Keratinocyte (primary cell): ENCODE measurements around the gene TRAIP.
"Not testable (repeated sequence)": the region's sequence is repeated elsewhere in the genome, so short reads cannot be mapped to it uniquely, and the experiment has no call there.

Source experiments
- EZH2 ChIP-seq: IDR thresholded peaks from one replicate; pipeline ENCODE4 v1.6.1; 2012; ENCODE audit warnings: inconsistent platforms, mild to moderate bottlenecking, low read length, moderate library complexity
- TF ChIP-seq, protein P1 (sequence below), 3 experiments: IDR thresholded peaks in 1 of 3; conservative IDR thresholded peaks in 1 of 3; optimal IDR thresholded peaks in 1 of 3; 2 replicates in 2 of 3; 3 replicates in 1 of 3; pipeline versions ENCODE3 to v1.5.1; 2011; ENCODE audit warnings: low read length in 3 of 3, mild to moderate bottlenecking in 3 of 3, moderate library complexity in 2 of 3, control low read depth in 1 of 3, inconsistent platforms in 1 of 3; ENCODE audit not compliant: insufficient read depth in 2 of 3; ENCODE audit errors: extremely low read depth in 1 of 3

- TF ChIP-seq, protein P1, sequence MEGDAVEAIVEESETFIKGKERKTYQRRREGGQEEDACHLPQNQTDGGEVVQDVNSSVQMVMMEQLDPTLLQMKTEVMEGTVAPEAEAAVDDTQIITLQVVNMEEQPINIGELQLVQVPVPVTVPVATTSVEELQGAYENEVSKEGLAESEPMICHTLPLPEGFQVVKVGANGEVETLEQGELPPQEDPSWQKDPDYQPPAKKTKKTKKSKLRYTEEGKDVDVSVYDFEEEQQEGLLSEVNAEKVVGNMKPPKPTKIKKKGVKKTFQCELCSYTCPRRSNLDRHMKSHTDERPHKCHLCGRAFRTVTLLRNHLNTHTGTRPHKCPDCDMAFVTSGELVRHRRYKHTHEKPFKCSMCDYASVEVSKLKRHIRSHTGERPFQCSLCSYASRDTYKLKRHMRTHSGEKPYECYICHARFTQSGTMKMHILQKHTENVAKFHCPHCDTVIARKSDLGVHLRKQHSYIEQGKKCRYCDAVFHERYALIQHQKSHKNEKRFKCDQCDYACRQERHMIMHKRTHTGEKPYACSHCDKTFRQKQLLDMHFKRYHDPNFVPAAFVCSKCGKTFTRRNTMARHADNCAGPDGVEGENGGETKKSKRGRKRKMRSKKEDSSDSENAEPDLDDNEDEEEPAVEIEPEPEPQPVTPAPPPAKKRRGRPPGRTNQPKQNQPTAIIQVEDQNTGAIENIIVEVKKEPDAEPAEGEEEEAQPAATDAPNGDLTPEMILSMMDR (optimal IDR thresholded peaks at IDR 0.05 in 1 of 3, IDR thresholded peaks at IDR 0.05 in 1 of 3, conservative IDR thresholded peaks at IDR 0.05 in 1 of 3; ENCODE audit: extremely low read depth in 1 of 3, insufficient read depth in 2 of 3, low read length in 3 of 3) = not testable (repeated sequence)
- TF ChIP-seq EZH2 = not testable (repeated sequence)
Observed at GRCh38 chr3:49780975-49781365, 75.4 kb downstream of the TRAIP start.
